Right lobe of liver (tissue), 6 donors: Measurements from ENCODE around the gene COL1A1. TPM values are rescaled to one million over a fixed set of nuclear protein-coding genes. Genes with fewer than 3 reads are reported as not detected.
A peak's percentile ranks its signal among the peaks of the same experiment; 100 is the strongest.

Experiments
- ATAC-seq, 4 donors: fragments of 200-7000 bp; cut with Tn5 transposase; one replicate each; pipeline ENCODE4 v1.9.1; 2020; ENCODE audit warnings: mild to moderate bottlenecking in 4 of 4, moderate library complexity in 4 of 4
- DNase-seq, 3 donors: peaks; one replicate each; pipeline ENCODE4 v3.0.0-alpha.2; 2020
- H3K27ac ChIP-seq, 3 donors: fragments of 200-600 bp; one replicate each; pipeline ENCODE4 v1.8.0; 2022
- H3K27me3 ChIP-seq, 2 donors: fragments of 200-600 bp; one replicate each; pipeline ENCODE4 v1.8.0; 2022
- H3K36me3 ChIP-seq, 4 donors: fragments of 200-600 bp; sonication (generic) in 1 of 4; one replicate each; pipeline versions ENCODE4 v1.5.1 to v1.8.0; 2017 to 2022; ENCODE audit warnings: control low read depth in 1 of 4
- H3K4me1 ChIP-seq, 4 donors: fragments of 200-600 bp; sonication (generic) in 1 of 4; one replicate each; pipeline versions ENCODE4 v1.5.1 to v1.8.0; 2017 to 2022; ENCODE audit warnings: control low read depth in 1 of 4
- H3K4me3 ChIP-seq, 3 donors: fragments of 200-600 bp; one replicate each; pipeline ENCODE4 v1.8.0; 2022
- H3K9me3 ChIP-seq, 4 donors: fragments of 200-600 bp; sonication (generic) in 1 of 4; one replicate each; pipeline versions ENCODE4 v1.5.1 to v1.8.0; 2017 to 2022; ENCODE audit warnings: control low read depth in 1 of 4
- POLR2A ChIP-seq: fragments of 450-650 bp; IDR thresholded peaks from one replicate; pipeline ENCODE4 v1.6.1; 2017; ENCODE audit warnings: antibody characterized with exemption, mild to moderate bottlenecking
- WGBS: methylation state at CpG from one replicate; pipeline ENCODE4 v1.1.6; 2018; ENCODE audit warnings: low coverage, low lambda C conversion rate; ENCODE audit not compliant: insufficient coverage; ENCODE audit errors: missing lambda C conversion rate; 5-methylcytosine and 5-hydroxymethylcytosine counted together
- intact Hi-C, 2 donors: fragments of 100-400 bp; cut with DNase I; formaldehyde crosslinking; loops; one replicate each; pipeline versions ENCODE4 v1.11.2 to v1.14.1; 2022
- total RNA-seq, 6 experiments: library from RNA; depleted of rRNA in 2 of 6; stranded (reverse); fragments of >200 nt in 2 of 6; fragmentation: NEBNext Ultra II Directional in 3 of 6; extraction: Animal tissue kit (Norgen Biotek cat#: 25700) in 3 of 6; gene quantifications; one replicate each; pipeline versions ENCODE4 v1.1.0 to v1.2.4, GENCODE V29; 2016 to 2023
- TF ChIP-seq, protein P1 (sequence below), 4 donors: fragments of 200-600 bp in 3 of 4; fragments of 450-650 bp in 1 of 4; IDR thresholded peaks; one replicate each; pipeline versions ENCODE4 v1.5.1 to v1.8.0; 2016 to 2022; ENCODE audit warnings: antibody characterized with exemption in 4 of 4, mild to moderate bottlenecking in 2 of 4
- donor health status: DM: no; HTN: yes; CAD: no.
- donor health status: DM: no; HTN: no; CAD: no.
- donor health status: DM: no; HTN: no; CAD: no.
- donor health status: DM: no; HTN: yes; CAD: no.
- donor health status: DM: no; HTN: yes; CAD: no.

COL1A1 gene
- total RNA-seq, 6 experiments from 2014 or later: 9.3 to 109 (median 34.7) TPM

GRCh38 chr17:50210240-50211225 is 9.1 kb upstream of the COL1A1 start:
- Histone ChIP-seq H3K27ac (peak overlapping the region in 2 of 3 donors; percentile 37 to 60), H3K4me1 (peaks cover 0 to 7% (median 0%) of the 10 kb centered on the region in 4 donors), H3K9me3 (no peaks in the 10 kb centered on the region), H3K4me3 (no peak overlapping the region), H3K36me3 (no peaks in the 10 kb centered on the region), H3K27me3 (no peaks in the 10 kb centered on the region)
- 62% methylated on average over 9 of the region's 26 CpGs for WGBS
- intact Hi-C loops: no loop called here
- DNase-seq (no peak), ATAC-seq (peak in 3 of 4 donors; percentile 13 to 33 (median 21))
- no peak for TF ChIP-seq POLR2A
- TF ChIP-seq, protein P1, sequence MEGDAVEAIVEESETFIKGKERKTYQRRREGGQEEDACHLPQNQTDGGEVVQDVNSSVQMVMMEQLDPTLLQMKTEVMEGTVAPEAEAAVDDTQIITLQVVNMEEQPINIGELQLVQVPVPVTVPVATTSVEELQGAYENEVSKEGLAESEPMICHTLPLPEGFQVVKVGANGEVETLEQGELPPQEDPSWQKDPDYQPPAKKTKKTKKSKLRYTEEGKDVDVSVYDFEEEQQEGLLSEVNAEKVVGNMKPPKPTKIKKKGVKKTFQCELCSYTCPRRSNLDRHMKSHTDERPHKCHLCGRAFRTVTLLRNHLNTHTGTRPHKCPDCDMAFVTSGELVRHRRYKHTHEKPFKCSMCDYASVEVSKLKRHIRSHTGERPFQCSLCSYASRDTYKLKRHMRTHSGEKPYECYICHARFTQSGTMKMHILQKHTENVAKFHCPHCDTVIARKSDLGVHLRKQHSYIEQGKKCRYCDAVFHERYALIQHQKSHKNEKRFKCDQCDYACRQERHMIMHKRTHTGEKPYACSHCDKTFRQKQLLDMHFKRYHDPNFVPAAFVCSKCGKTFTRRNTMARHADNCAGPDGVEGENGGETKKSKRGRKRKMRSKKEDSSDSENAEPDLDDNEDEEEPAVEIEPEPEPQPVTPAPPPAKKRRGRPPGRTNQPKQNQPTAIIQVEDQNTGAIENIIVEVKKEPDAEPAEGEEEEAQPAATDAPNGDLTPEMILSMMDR (IDR thresholded peaks at IDR 0.05): no peak

DNA sequence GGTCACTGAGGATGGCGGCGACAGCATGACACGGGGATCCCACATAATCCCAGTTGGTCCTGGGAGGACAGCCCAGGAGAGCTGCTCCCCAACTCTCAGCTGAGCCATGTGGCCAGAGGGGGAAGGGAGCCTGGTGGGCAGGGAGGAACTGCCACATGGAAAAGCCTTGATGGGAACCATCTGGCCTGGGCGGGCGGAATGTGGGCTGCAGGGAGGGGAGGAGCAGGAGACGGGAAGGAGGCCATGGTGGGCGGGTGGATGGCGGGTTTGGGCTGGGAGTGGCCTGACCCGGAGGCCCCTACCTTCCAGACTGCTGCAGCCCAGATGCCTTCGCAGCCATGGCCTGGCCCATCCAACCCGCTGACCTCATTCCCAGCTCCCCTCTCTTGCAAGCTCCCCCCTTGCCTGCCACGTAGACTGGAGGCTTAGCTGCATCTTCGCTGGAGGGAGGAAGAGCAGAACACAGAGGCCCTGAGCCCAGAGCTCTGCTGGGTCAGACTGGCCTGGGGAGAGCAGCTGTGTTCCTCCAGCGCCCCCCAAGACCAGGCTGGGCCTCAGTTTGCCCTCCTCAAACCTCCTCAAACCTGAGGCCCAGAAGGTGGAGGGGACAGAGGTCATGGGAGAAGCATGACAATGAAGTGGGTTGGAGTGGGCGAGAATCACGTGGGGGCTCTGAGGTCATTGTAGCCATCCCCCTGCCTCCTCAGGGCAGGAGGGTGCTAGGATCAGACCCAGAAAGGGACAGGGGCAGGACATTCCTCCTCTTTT is 8.2 kb upstream of the COL1A1 start:
- peak overlapping the region in 2 of 3 donors; percentile 37 to 60 for H3K27ac ChIP-seq
- H3K4me3 ChIP-seq: no peak overlapping the region
- 46% methylated on average over 4 of the region's 16 CpGs for WGBS
- H3K27me3 ChIP-seq: no peaks in the 10 kb centered on the region
- H3K9me3 ChIP-seq: no peaks in the 10 kb centered on the region
- H3K36me3 ChIP-seq: no peaks in the 10 kb centered on the region
- DNase-seq: peak in 1 of 3 donors; percentile 40
- intact Hi-C loops: no loop called here
- TF ChIP-seq POLR2A: no peak
- TF ChIP-seq, protein P1 (IDR thresholded peaks at IDR 0.05): no peak
- ATAC-seq: peak; percentile 36 to 58 (median 46)
- peaks cover 0 to 7% (median 0%) of the 10 kb centered on the region in 4 donors for H3K4me1 ChIP-seq

GRCh38 chr17:50209133-50209471 is 7.7 kb upstream of the COL1A1 start:
- WGBS: 84% methylated on average over 5 of the region's 6 CpGs
- ATAC-seq (no peak), DNase-seq (no peak)
- H3K9me3 ChIP-seq: no peaks in the 10 kb centered on the region
- intact Hi-C loops: no loop called here
- peak overlapping the region in 1 of 3 donors; percentile 34 for H3K27ac ChIP-seq
- H3K4me1 ChIP-seq: peaks cover 0 to 7% (median 0%) of the 10 kb centered on the region in 4 donors
- no peak overlapping the region for H3K4me3 ChIP-seq
- no peaks in the 10 kb centered on the region for H3K27me3 ChIP-seq
- H3K36me3 ChIP-seq: no peaks in the 10 kb centered on the region
- TF ChIP-seq POLR2A: no peak
- TF ChIP-seq, protein P1 (IDR thresholded peaks at IDR 0.05): no peak

DNA sequence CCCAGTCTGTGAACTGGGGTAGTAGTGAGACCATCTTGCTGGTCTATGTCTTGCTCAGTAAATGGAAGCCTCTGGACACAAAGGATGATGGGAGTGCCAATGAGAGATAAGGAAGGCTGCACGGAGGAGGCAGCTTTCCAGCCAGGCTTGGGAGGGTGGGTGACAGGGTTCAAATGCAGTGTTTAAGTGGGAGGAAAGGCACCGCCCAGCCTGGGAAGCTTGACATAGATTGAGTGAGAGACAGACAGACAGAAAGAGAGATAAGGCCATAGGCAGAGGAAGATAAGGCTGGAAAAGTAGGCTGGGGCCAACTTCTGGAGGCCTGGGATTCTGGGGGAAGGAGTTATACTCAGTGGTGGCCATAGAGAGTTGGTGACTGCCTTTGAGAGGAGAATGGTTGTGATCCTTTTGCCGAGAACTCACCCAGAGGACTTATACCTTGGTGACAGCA is 7.2 kb upstream of the COL1A1 start:
- WGBS: 76% methylated on average over 3 of the region's 3 CpGs
- H3K4me1 ChIP-seq: peaks cover 0 to 3% (median 0%) of the 10 kb centered on the region in 4 donors
- no peak for DNase-seq
- H3K9me3 ChIP-seq: no peaks in the 10 kb centered on the region
- H3K27ac ChIP-seq: peak overlapping the region in 1 of 3 donors; percentile 34
- intact Hi-C loops: no loop called here
- no peaks in the 10 kb centered on the region for H3K27me3 ChIP-seq
- no peaks in the 10 kb centered on the region for H3K36me3 ChIP-seq
- no peak for ATAC-seq
- no peak overlapping the region for H3K4me3 ChIP-seq
- no peak for TF ChIP-seq POLR2A
- TF ChIP-seq, protein P1 (IDR thresholded peaks at IDR 0.05): no peak
